Tibial nerve (tissue), 4 donors: ENCODE results near the gene RPL29.

Source experiments
- EP300 ChIP-seq, 2 donors: sonication (generic); formaldehyde crosslinking; IDR thresholded peaks; one replicate each; pipeline ENCODE4 v1.6.1; 2017; ENCODE audit warnings: antibody characterized with exemption in 2 of 2, mild to moderate bottlenecking in 1 of 2
- POLR2A ChIP-seq, 2 donors: fragments of 450-650 bp; IDR thresholded peaks; one replicate each; pipeline ENCODE4 v1.6.1; 2017; ENCODE audit warnings: antibody characterized with exemption in 2 of 2, mild to moderate bottlenecking in 2 of 2, moderate library complexity in 2 of 2
- TF ChIP-seq, protein P1 (sequence below), 5 experiments: fragments of 200-600 bp in 3 of 5; fragments of 450-650 bp in 2 of 5; sonication (generic) in 3 of 5; IDR thresholded peaks; one replicate each; pipeline ENCODE4 v1.5.1; 2016 to 2019; ENCODE audit warnings: antibody characterized with exemption in 5 of 5, mild to moderate bottlenecking in 3 of 5, moderate library complexity in 2 of 5

DNA sequence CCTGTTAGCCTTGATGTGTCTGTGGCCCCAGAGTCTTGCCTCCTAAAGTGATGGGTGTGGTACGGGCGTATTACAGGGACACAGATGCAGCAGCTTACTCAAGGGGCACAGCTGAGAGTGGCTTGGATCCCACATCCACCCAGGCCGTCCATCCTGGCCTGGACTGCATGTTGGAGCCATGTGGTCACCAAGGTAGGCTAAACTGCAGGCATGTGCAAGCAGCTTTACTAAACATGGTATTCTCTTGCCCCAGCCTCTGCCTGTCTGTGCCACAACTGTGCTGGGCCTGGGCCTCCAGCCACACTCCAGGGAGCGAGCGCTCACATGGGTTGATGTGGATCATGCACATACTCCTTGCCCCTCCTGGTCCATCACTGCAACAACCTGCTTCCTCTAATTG is 46.6 kb downstream of the RPL29 start:
- TF ChIP-seq EP300 (IDR thresholded peaks at IDR 0.05) (no peak), POLR2A (IDR thresholded peaks at IDR 0.05) (no peak)
- TF ChIP-seq, protein P1, sequence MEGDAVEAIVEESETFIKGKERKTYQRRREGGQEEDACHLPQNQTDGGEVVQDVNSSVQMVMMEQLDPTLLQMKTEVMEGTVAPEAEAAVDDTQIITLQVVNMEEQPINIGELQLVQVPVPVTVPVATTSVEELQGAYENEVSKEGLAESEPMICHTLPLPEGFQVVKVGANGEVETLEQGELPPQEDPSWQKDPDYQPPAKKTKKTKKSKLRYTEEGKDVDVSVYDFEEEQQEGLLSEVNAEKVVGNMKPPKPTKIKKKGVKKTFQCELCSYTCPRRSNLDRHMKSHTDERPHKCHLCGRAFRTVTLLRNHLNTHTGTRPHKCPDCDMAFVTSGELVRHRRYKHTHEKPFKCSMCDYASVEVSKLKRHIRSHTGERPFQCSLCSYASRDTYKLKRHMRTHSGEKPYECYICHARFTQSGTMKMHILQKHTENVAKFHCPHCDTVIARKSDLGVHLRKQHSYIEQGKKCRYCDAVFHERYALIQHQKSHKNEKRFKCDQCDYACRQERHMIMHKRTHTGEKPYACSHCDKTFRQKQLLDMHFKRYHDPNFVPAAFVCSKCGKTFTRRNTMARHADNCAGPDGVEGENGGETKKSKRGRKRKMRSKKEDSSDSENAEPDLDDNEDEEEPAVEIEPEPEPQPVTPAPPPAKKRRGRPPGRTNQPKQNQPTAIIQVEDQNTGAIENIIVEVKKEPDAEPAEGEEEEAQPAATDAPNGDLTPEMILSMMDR (IDR thresholded peaks at IDR 0.05) = no peak
